Measurements from ENCODE around the gene HADHA. TPM values are rescaled to one million over a fixed set of nuclear protein-coding genes. Genes with fewer than 3 reads are reported as not detected.
A peak's percentile ranks its signal among the peaks of the same experiment; 100 is the strongest.

HADHA gene
- total RNA-seq, 6 donors from 2014 or later: 61.8 to 120 (median 110) TPM

GRCh38 chr2:26179446-26179913 lies 65.0 kb downstream of the HADHA start:
- H3K27me3 ChIP-seq: peaks cover 0 to 18% (median 5%) of the 10 kb centered on the region in 4 donors
- peak overlapping the region in 1 of 4 donors; percentile 66 for H3K4me3 ChIP-seq
- DNase-seq (no peak), ATAC-seq (ENCODE audit: low FRiP score in 2 of 2) (no peak)
- no peaks in the 10 kb centered on the region for H3K36me3 ChIP-seq
- no peak for TF ChIP-seq EP300 (IDR thresholded peaks at IDR 0.05)
- no peak for TF ChIP-seq CTCF (IDR thresholded peaks at IDR 0.05)
- no peak for TF ChIP-seq POLR2A (IDR thresholded peaks at IDR 0.05)
- TF ChIP-seq POLR2AphosphoS5 (IDR thresholded peaks at IDR 0.05): no peak
- WGBS, 2 donors: 7 to 31% methylated on average over 5 to 12 of the region's 12 CpGs
- peaks cover 6 to 22% (median 13%) of the 10 kb centered on the region in 4 donors for H3K4me1 ChIP-seq
- H3K9me3 ChIP-seq: no peaks in the 10 kb centered on the region
- H3K27ac ChIP-seq: no peak overlapping the region

GRCh38 chr2:26178746-26179436 lies 65.5 kb downstream of the HADHA start:
- Histone ChIP-seq H3K9me3 (no peaks in the 10 kb centered on the region), H3K27me3 (peaks cover 0 to 23% (median 9%) of the 10 kb centered on the region in 4 donors), H3K36me3 (no peaks in the 10 kb centered on the region), H3K4me1 (peaks cover 8 to 22% (median 13%) of the 10 kb centered on the region in 4 donors), H3K27ac (no peak overlapping the region), H3K4me3 (peak overlapping the region; percentile 29 to 66 (median 52))
- DNase-seq: peak in 1 of 2 donors; percentile 90
- WGBS, 2 donors: 9 to 16% methylated on average over 13 to 45 of the region's 48 CpGs
- ATAC-seq (ENCODE audit: low FRiP score in 2 of 2): peak; percentile 13 to 75
- TF ChIP-seq POLR2A (IDR thresholded peaks at IDR 0.05): no peak
- no peak for TF ChIP-seq CTCF (IDR thresholded peaks at IDR 0.05)
- TF ChIP-seq POLR2AphosphoS5 (IDR thresholded peaks at IDR 0.05): no peak
- TF ChIP-seq EP300 (IDR thresholded peaks at IDR 0.05): no peak

GRCh38 chr2:26178246-26178645 lies 66.2 kb downstream of the HADHA start:
- WGBS, 2 donors: 94 to 95% methylated on average over 3 of the region's 3 CpGs
- Histone ChIP-seq H3K9me3 (no peaks in the 10 kb centered on the region), H3K4me1 (peaks cover 14 to 29% (median 19%) of the 10 kb centered on the region in 4 donors), H3K27me3 (peaks cover 0 to 30% (median 15%) of the 10 kb centered on the region in 4 donors), H3K4me3 (peak overlapping the region in 1 of 4 donors; percentile 66), H3K27ac (no peak overlapping the region), H3K36me3 (no peaks in the 10 kb centered on the region)
- ATAC-seq (ENCODE audit: low FRiP score in 2 of 2) (no peak), DNase-seq (no peak)
- TF ChIP-seq POLR2A (IDR thresholded peaks at IDR 0.05) (no peak), CTCF (IDR thresholded peaks at IDR 0.05) (no peak), EP300 (IDR thresholded peaks at IDR 0.05) (no peak), POLR2AphosphoS5 (IDR thresholded peaks at IDR 0.05) (no peak)

GRCh38 chr2:26177122-26177521 lies 67.3 kb downstream of the HADHA start:
- TF ChIP-seq EP300 (IDR thresholded peaks at IDR 0.05) (no peak), CTCF (IDR thresholded peaks at IDR 0.05) (no peak), POLR2AphosphoS5 (IDR thresholded peaks at IDR 0.05) (no peak)
- H3K4me3 ChIP-seq: no peak overlapping the region
- no peak for DNase-seq
- peaks cover 16 to 40% (median 25%) of the 10 kb centered on the region in 4 donors for H3K4me1 ChIP-seq
- no peak overlapping the region for H3K27ac ChIP-seq
- WGBS, 2 donors: 87 to 96% methylated on average over 4 to 7 of the region's 7 CpGs
- H3K27me3 ChIP-seq: peaks cover 0 to 38% (median 23%) of the 10 kb centered on the region in 4 donors
- H3K36me3 ChIP-seq: no peaks in the 10 kb centered on the region
- H3K9me3 ChIP-seq: no peaks in the 10 kb centered on the region
- ATAC-seq (ENCODE audit: low FRiP score in 2 of 2): no peak

Data from upper lobe of left lung (tissue), 6 donors.